ENCODE results near the gene TTC34.

Gene TTC34

DNA sequence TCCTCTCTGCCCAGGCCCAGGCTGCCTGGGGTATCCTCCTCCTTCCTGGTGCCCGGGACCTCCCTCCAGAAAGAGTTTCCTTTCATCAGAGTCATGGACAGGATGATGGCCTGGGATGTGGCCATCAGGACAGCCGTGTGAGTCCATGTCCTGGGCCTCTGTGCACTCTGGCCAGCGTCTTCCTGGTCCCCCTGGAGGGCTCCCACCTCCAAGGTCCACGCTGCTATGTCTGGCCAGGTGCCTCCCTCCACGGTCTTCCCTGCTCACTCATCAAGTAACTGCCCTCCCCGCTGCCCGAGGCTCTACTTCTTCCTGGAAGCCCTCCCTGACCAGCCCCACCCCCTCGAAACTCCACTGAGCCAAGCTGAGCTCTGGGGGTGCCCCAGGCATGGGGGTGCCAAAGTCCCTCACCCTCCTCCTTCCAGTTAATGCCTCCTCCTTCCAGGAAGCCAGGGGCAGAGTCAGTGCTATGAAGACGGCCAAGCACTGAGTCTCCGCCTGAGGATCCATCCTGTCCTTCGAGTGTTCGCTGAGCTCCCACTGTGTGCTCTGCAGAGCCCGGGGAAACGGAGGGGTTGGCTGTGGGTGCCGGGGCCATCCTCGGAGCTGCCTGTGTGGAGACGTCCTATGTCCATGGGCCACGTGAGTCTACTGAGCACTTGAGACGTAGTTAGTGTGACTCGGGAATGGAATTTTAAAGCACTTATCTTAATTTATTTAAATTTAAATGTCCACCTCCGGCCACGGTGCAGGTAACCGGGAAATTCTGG lies 28.5 kb upstream of the TTC34 start:
- DNase-seq, result no peak

DNA sequence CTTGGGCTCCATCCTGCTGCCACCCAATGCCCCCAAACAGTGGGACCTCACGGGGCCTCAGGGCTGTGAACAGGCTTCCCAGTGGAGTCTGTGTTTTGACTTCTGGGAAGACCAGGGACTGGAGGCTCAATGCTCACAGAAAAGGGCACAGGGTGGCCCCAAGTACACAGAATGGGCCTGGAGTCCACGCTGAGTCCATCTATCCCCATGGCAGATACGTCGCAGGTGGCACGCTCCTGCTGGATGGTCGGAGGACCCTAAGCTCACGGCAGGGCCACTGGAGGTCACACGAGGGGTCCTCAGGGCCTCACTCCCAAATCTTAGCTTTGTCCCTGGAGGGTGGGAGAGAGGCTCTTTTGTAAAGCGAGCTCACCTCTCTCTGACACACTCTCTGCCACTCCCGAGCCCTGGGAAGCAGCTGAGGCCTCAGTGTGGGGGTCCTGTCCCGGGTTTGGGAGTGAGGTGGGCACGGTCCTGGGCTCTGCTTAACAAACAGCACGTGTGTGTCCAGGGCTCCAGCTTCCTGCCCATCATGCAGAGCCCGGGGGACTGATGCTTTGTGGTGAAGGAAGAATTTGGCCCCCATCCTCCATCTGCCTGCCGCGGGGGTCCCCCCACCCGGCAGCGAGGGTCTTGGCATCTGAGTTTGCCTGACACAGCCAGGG lies 27.2 kb upstream of the TTC34 start:
- DNase-seq, result no peak

DNA sequence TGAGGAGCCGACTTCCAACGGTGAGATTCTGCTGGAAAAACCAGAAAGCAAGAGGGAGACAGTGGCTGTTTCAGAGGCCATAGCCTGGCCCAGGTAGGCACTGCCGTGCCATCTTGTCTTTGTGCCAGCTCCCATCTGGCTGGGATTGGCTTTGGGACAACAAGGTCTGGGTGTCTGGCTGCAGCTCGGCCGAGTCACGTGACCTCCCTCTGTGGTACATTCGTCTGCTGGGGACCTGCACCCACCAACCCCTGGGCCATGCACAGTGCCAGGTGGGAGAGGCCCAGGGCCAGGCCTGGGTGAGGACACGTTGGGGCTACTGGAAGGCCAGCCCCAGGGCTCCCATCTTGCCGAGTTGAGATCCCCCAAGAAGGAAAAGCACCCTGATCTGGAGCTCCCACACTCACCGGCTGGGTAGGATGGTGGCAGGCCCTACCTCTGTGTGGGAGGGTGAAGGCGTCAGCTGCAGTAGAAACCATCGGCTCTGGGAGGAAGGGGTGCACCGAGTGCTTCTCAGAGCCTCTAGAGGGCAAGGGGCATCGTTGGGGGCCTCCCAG lies 25.3 kb upstream of the TTC34 start:
- DNase-seq, result no peak

DNA sequence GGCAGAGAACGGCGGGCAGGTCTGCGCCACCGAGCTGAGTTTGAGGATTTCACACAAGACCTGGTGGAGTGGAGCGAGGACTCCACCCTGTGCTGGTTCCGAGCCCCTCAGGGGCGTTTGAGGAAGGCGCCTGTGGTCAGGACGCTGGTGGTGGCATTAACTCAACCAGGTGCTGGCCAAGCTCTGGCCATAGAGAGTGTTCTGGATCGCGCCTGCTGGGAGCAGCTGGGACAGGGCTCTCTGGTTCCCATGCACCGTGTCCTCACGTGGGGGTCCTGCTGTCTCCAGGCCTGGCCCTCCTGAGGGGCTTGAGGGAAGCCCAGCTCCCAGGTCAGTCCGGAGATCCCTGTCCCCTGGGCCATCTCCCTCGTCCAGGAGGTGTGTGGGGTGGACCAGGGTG lies 24.8 kb upstream of the TTC34 start:
- no peak for DNase-seq

DNA sequence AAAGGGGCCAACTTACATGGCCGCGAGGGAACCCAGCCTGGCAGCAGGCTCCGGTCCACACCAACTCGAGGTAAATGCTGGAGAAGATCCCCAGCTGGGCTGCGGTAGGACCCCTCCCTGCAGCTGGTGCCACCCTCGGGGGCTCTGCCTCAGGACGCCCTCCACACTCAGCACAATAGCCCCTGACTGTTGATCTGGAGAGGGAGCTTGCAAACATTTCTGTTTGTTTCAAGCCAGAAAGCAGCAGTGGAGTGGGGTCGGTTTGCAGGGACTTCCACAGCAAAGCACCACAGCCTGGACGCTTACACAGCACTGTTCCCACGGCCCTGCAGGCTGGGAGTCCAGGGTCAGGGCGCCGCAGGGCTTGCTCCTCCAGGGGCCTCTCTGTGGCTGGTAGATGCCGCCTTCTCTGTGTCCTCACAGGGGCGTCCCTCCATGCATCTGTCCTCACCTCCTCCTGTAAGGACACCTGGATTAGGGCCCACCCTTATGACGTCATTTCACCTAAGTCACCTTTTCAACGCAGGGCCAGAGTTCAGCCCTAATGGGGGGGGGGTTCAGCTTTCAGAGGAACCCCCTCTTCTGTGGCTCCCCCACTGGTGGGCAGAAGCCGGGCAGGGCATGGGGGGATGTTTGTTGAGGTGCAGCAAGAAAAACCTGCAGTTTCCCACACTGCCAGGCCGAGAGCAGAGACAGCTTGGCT lies 24.1 kb upstream of the TTC34 start:
- no peak for DNase-seq

DNA sequence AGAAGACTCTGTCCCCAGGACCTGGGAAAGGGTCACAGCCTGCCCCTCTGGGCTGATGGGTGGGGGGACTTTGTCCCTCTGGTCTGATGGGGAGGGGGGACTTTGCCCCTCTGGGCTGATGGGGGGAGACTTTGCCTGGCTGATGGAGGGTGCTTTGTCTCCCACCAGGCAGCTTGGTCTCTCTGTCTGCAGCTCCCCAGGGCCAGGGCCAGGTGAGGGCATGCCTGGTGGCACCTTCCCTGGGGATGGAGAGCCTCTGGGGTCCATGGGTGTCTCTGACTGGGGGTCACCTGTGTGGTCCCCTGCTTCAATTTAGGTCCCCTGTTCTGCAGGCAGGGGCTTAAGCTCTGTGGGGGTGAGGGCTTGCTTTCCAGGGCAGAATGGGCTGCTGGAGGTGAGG lies 23.5 kb upstream of the TTC34 start:
- no peak for DNase-seq

DNA sequence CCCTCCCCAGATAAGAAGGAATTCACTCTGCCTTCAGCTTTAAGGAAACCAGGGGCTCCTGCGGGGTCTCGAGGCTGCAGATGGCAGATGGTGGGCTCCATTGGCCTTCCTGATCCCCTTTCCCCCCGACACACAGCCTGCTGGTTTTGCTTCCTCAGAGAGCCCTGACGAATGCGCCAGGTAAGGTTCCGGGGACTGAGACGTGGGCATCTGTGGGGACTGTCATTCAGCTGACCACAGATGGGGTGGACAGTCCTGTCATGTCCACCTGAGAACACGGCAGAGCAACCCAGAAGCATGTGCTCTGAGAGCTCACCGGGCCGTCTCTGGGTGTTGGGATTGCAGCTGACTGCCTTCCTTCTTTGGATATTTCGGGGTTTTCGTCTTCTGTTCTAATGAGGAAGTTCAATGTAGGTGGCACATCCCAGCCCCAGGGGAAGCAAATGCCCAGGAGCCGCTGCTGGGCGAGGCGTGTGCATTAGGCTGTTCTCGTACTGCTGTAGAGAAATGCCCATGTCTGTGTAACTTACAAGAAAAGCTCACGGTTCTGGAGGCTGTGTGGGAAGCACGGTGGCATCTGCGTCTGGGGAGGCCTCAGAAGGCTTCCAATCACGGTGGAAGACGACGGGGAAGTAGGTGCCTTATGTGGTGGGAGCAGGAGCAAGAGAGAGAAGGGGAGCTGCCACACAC lies 22.6 kb upstream of the TTC34 start:
- DNase-seq, result no peak

DNA sequence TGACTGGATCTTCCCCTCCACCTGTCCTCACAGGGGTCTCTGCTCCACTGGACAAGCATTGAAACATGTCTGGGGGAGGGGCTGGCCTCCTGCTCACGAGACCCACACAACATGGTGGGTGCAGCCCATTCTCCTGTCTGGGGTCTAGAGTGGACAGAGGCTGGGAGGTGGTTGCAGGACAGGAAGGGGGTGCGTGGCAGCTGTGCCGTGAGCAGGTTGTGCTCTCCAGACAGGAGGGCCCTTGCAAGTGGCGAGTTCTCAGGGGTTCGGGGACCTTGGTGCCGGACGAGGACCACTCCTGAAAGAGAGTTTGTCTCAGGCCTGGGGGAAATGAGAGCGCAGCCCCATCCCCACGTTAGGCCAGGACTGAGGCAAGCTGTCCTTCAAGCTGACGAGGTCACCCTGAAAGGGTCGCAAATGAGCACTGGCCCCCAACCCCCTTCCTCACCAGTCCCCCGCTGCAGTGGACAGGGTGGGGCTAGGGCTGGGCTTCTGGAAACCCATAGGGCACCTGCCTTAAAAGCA lies 21.2 kb upstream of the TTC34 start:
- no peak for DNase-seq

DNA sequence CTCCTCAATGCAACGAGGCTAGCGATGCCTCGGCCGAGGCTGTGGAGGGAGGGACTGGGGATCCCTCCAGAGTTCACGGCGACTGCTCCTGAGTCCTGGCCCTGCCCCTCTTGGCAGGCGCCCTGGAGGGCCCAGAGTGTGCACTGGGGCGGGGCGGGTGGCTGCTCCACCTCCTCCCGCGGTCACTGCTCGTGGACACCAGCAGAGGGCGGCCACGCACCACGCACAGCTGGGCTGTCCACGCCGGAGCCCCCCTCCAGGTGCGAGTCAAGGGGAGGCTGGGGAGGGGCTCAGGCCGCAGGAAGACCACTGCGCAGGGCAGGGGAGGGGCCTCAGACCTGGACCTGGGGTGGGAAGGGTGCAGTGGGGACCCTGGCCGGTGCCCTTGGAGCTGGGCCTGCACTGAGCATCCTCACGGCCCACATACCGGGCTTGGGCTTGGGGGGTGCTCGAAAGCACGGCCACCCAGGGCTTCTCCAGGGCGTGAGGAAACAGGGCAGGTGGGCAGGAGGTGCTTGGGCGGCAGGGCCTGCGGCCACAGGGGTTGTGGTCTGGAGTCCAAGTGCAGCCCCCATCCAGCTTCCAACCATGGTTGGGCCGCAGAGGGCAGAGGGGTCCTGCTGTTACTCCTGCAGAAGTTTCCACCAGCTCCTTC lies 20.6 kb upstream of the TTC34 start:
- no peak for DNase-seq

DNA sequence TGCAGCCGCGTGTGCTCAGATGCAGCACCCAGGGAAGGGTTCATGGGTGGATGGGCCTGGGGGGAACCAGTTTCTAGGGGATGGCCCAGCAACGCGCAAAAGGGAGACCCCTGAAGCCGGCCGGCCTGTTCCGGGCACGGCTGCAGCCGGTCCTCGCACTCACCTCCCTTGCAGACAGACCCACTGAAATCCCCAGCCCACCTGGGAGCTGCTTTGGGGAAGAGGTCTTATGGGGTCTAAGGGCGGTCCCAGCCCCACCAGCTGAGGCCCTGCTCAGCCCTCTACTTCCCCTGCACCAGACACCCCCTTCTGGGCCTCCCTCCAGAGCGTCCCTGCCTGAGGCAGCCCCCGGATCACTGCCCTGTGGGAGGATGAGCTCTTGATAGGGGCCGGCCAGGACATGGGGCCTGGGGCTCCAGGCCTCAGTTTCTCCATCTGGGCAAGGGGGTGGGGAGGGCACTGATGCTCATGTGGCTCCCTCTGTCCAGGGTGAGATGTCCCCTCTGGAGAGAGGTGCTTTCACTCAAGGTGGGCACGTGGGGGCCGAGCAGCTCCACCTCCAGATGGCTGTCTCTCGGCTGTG lies 20.0 kb upstream of the TTC34 start:
- DNase-seq, result no peak

DNA sequence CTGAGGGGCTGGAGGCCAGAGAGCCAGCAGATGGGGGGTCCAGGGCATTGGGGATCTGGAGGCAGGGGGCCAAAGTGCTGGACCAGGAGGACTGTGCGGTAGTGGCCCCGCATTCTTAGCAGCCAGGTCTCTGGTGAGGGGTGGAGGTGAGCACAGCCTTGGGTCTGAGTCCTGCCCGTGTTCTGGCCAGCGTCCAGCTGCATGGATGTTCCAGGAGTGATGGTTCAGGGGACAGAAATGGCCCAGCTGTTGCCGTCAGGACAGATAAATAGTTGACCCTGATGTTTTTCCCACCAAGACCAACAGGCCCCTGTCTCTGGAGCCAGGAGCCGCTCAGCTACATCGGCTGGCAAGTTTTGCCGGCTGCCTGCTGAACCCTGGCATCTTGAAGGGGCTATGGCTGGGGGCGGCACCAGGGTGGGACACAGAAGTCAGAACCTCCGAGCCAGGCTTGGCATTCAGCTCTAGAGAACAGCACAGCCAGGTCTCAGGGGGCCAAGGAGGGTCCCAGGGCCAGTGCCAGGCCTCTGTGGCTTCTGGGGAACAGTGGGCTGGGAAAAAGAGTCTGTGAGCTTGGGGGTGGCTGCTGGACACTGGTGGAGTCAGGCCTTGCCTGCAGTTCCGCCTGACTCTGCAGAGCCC lies 19.4 kb upstream of the TTC34 start:
- DNase-seq, result no peak

DNA sequence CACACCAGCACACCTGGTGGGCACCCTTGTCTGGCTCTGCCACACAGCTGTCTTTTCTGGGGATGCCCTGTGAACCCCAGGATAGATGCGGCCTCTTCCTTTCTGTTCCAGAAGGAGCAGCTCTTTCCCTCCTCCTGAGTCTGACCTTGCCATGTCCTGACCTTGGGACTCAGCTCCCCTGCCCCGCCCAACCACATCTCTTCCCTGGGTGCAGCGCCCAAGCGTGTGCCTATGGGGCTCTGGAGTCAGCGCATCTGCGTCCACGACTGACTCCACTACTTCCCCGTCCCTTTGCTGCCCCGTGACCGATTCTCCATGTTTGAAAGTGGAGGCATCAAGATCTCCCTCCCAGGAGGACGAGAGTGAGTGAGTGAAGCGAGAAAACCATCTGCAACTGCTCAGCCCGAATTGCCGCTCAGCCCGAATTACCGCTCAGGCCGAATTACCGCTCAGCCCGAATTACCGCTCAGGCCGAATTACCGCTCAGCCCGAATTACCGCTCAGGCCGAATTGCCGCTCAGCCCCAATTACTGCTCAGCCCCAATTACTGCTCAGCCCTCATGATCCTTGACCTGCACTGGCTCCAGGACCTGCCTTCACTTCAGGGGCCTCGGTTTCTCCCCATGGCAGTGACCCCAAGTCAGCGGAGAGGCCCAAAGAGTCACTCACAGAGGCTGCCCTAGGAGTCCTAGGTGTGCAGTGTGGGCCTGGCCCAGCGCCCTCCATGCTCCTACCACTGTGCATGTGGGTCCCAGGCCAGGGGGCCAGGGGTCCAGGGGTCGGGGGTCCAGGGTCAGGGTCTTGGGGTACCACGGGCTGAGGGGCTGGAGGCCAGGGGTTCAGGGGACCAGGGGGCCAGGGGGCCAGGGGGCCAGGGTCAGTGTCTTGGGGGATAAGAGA lies 18.6 kb upstream of the TTC34 start:
- DNase-seq, result no peak

DNA sequence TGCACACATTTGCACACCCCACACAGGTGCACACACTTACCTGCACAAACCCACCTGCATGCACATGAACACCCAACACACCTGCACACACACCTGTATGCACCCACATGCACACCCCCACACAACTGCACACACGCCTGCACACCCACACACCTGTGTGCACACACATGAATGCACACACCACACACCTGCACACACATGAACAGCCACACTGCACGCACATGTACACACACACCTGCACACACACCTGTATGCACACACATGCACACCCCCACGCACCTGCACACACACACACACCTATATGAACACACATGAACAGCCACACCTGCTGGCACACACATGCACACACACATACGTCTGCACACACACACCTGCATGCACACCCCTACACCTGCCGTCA lies 17.9 kb upstream of the TTC34 start:
- DNase-seq, result no peak

DNA sequence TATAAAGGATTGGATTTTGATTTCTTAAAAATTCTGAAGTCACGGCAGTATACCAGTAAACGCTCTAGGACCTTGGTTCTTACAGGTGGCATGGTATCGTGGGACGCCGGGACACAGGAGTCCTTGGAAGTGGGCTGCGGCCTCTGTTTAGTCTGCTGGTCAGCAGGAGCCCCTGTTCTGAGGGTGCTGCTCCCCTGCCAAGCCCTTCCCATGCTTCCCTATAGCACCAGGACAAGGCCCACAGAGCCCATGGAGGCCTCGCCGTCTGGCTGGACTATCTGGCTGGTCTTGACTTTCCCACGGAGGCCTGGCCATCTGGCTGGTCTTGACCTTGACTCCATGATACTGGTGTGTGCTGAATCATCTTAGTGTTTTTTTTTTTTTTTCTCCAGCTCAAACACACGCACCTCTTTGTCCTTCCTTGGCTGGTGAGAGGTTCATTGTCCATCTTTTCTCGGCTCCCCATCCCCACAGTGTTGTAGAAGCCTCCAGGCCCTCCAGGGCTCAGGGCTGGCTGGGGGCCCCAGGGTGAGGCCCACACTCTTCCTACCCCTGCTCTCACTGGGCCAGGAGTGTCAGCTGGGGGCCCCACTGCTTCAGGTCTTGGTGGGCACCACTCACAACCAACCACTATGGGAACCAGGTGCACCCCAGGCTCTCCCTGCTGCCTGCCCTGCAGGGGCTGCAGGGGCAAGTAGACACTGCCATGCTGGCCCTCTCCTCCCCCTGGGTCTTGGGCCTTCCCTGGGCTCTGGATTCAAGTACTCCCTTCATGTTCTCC lies 16.5 kb upstream of the TTC34 start:
- DNase-seq, result no peak

DNA sequence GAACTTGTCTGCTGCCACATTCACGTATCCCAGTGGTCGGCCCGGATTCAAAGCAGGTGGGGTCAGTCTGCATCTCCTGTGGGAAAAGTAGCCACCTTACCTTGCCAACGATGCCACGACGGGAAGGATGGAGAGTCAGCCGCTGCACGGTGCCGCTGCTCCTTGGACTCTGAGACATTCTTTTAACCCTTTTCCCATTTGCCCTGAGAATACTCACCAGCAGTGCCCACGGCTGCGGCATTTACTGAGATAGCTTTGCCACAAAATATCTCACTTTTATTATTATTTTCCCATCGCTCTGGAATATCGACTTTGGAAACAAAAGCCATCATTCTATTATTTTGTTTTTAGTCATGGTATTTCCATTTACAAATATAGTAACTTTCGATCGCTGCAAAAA lies 15.3 kb upstream of the TTC34 start:
- no peak for DNase-seq

DNA sequence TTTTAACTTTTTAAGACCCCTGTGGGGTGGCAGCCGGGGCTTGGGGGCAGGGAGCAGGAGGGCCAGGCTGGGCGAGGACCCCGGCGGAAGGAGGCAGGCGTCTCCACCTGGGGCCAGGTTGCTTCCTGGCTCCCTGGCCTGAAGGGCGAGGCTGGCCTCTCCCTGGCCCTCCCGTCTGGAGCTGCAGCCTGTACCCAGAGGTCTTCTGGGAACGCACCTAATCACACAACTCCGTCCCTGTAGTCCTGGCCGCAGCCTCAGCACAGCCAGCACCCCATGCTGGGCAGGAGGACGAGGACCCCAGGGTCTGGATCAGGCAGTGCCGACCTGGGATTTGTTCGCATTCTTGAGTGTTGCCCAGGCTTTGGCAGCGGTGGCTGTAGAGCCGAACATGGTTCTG lies 14.1 kb upstream of the TTC34 start:
- no peak for DNase-seq

DNA sequence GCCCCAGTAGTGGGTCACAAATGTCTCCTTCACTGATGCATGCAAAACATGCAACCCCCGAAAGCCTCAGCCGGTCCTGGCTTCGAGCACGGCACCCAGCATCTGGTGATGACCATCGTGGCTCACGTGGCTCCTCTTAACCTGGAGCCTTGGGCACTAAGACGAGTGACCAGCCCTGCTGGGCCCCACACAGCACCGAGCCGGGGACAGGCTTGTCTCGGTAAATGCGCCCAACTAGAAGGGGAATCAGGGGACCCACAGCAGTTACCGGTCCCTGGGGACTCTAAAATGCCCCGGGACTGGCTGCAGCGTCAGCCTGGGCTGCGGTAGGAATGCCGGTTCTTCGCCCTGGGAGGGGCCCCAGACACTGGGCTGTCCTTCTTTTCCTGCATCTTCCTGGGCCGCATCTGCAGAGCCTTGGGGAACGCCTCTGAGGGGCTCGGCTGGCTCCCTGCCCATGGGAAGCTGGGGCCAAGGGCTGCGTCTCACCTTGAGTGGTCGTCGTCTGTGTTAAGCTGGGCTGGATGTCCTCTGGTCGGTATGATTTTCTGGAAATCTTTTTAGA lies 13.1 kb upstream of the TTC34 start:
- DNase-seq, result no peak

DNA sequence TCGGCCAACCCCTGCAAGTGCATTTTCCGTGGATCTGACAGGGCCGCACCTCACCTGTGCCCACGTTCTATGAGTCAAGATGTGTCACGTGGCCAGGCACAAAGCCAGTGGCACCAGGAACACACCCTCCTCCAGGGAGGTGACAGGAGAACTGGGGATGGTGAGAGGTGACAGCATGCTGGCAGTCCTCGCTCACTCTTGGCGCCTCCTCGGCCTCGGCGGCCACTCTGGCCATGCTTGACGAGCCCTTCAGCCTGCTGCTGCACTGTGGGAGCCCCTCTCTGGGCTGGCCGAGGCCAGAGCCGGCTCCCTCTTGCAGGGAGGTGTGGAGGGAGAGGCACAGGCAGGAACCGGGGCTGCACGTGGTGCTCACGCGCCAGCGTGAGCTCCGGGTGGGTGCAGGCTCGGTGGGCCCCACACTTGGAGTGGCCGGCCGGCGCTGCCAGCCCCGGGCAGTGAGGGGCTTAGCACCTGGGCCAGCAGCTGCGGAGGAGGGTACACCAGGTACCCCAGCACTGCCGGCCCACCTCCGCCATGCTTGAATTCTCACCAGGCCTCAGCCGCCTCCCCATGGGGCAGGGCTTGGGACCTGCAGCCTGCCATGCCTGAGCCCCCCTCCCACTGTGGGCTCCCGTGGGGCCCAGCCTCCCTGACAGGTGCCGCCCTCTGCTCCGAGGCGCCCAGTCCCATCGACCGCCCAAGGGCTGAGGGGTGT lies 11.6 kb upstream of the TTC34 start:
- no peak for DNase-seq

DNA sequence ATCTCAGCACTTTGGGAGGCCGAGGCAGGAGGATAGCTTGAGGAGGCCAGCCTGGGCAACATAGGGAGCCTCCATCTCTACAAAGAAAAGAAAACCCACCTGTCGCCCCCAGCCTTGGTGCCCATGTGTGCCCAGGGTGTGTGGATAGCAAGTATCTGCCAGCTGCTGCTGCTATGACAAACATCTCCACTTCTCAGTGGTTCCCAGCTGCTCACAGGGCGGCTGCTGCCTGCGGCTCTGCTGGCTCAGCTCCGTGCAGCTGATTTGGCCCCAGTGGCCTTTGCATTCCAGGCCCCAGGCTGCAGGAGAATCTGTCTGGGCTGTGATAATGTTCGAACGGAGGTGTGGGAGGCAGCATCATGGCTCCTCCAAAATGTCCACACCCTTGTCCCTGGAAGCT lies 10.6 kb upstream of the TTC34 start:
- DNase-seq, result no peak

Measured in NCI-H510A treated with DMSO at 0.1 percent for 48 hours (cell line).